Measurements from ENCODE around the gene GNB3.
"Not testable (repeated sequence)": the region's sequence is repeated elsewhere in the genome, so short reads cannot be mapped to it uniquely, and the experiment has no call there.

GNB3 gene

DNA sequence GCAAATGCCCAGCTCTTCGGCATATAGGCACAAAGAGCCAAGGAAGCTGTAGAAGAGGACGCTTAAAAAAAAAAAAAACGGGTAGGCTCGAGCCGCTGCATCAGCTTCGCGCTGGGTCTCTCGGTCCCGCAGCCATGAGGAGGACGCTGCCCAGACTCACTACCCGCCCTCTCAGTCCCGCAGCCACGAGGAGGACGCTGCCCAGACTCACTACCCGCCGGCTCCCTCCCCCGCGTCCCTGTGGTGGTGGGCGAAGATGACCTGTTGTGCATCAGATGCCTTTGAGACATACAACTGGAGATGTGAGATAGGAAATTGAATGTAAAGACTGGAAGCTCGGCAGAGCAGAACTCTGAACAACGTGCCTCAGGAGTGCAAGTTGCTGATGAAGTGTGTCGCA lies 43.8 kb downstream of the GNB3 start:
- FAIRE-seq: no peak
- TF ChIP-seq POLR2A (IDR thresholded peaks at IDR 0.05; ENCODE audit: low read depth, low read length): no peak
- DNase-seq (ENCODE audit: insufficient read length, low spot score): no peak

DNA sequence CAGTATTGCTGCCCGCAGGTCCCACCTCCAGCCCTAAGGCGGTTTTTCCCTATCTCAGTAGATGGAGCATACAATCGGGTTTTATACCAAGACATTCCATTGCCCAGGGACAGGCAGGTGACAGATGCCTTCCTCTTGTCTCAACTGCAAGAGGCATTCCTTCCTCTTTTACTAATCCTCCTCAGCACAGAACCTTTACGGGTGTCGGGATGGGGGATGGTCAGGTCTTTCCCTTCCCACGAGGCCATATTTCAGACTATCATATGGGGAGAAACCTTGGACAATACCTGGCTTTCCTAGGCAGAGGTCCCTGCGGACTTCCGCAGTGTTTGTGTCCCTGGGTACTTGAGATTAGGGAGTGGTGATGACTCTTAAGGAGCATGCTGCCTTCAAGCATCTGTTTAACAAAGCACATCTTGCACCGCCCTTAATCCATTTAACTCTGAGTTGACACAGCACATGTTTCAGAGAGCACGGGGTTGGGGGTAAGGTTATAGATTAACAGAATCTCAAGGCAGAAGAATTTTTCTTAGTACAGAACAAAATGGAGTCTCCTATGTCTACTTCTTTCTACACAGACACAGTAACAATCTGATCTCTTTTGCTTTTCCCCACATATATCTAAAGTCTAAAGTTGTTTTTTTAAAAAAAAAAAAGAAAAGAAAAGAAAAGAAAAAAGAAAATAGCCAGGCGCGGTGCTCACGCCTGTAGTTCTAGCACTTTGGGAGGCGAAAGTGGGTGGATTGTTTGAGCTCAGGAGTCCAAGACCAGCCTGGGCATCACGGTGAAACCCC lies 45.7 kb downstream of the GNB3 start:
- FAIRE-seq; DNase-seq (ENCODE audit: insufficient read length, low spot score): not testable (repeated sequence)

DNA sequence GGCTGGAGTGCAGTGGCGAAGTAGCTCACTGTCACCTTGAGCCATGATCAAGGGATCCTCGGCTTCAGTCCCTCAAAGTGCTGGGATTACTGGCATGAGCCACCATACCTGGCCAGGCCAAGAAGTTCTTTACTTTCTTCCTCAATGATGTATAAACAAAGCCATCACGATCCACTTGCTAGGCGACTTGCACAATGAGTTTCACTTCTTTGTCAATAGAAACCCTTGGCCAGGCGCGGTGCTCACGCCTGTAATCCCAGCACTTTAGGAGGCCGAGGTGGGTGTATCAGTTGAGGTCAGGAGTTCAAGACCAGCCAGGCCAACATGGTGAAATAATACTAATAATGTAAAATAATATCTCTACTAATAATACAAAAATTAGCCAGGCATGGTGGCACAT lies 46.7 kb downstream of the GNB3 start:
- DNase-seq (ENCODE audit: insufficient read length, low spot score): no peak
- FAIRE-seq: no peak

DNA sequence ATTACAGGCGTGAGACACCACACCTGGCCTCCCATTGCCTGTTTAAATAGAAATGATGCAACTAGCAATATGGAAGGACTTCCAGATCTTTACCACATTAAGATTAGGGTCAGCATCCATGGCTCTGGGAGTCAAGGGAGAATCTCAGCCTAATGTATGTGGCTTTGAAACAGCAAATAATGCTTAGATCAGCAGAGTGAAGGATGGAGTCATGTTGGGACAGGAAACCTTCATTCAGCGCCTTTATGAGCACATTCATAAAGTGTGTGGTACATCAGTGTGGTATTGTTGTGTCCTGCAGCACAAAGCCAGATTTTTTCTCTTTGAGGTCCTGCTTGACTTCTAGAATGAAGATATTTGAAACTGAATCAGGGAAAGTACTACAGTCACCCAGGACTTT lies 47.6 kb downstream of the GNB3 start:
- FAIRE-seq: no peak
- no peak for DNase-seq (ENCODE audit: insufficient read length, low spot score)
- TF ChIP-seq POLR2A (IDR thresholded peaks at IDR 0.05; ENCODE audit: low read depth, low read length): no peak

More for the DNA sequence above, 46.7 kb downstream of the GNB3 start:
- no peak for TF ChIP-seq POLR2A (IDR thresholded peaks at IDR 0.05; ENCODE audit: low read depth, low read length)

DNA sequence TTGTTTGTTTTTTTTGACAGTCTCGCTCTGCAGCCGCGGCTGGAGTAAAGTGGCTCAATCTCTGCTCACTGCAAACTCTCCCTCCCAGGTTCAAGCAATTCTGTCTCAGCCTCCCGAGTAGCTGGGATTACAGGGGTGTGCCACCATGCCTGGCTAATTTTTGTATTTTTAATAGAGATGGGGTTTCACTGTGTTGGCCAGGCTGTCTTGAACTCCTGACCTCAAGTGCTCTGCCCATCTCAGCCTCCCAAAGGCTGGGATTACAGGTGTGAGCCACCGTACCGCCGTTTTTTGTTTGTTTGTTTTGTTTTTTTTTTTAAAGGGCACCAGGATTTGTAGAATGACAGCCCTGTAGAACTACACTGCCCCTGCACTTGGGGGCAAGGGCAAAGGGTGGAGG lies 48.1 kb downstream of the GNB3 start:
- DNase-seq (ENCODE audit: insufficient read length, low spot score); FAIRE-seq: not testable (repeated sequence)

DNA sequence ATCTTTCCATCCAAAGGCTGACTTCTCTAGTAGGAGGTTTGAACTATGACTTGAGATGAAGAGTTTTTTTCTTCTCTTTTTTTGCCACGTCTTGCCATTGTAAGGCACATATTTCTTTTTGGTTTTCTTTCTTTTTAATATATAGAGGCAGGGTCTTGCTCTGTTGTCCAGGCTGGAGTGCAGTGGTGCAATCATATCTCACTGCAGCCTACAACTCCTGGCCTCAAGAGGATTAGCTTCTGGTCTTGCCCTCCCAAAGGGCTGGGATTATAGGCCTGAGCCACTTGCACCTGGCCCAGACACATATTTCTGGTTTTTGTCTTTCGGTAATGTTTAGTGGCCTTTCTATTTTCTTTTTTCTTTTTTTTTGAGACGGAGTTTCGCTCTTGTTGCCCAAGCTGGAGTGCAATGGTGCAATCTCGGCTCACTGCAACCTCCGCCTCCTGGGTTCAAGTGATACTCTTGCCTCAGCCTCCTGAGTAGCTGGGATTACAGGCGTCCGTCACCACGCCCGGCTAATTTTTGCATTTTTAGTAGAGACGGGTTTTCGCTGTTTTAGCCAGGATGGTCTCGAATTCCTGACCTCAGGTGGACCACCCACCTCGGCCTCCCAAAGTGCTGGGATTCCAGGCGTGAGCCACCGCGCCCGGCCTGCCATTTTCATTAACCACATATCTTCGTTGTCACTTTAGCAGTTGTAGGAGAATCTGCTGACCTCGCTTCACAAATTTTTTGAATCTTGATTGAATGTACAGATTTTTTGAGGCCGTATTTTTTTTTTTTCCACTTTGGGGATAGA lies 49.2 kb downstream of the GNB3 start:
- not testable (repeated sequence) for FAIRE-seq

DNA sequence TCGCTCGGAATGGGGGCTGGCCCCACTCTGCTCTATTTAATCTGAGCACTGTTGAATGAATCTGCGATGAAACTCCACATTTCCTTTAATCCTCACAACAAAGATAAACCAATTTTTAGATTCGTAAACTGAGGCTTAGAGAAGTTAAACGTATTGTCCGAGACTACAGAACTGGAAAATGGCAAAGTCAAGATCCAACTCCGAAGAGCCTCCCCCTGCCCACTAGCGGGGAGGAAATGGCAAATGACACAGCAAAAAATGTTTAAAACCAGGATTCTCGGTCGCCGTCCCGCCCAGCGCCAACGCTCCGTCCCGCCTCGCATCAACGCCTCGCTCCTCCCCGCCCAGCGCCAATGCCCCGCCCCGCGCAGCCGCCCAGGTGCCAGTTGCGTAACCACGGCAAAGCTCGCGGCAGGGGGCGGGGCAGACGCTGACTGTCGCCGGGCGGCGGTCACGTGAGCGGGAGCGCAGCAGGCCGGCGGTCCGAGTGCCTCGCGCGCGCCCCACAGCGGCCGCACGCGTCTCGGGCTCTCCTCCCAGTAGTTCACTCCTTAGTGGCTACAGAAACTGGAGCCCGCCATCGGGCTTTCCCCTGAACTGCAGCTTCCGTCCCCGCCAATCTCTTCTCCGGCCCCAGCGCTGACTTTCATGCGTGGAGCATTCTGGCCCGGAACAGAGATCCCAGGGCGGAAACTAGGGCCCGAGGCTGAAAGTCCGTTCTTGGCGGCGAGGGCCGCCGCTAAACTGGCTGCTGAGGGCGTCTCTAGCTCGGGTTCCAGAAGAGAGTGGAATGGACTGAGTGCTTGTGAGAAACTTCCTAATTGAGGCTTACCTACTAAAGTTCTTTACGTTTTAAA lies 50.3 kb downstream of the GNB3 start:
- TF ChIP-seq POLR2A (IDR thresholded peaks at IDR 0.05; ENCODE audit: low read depth, low read length): peak; percentile 44
- DNase-seq (ENCODE audit: insufficient read length, low spot score) (peak; percentile 92), FAIRE-seq (no peak)

More for the DNA sequence above, 49.2 kb downstream of the GNB3 start:
- not testable (repeated sequence) for DNase-seq (ENCODE audit: insufficient read length, low spot score)

DNA sequence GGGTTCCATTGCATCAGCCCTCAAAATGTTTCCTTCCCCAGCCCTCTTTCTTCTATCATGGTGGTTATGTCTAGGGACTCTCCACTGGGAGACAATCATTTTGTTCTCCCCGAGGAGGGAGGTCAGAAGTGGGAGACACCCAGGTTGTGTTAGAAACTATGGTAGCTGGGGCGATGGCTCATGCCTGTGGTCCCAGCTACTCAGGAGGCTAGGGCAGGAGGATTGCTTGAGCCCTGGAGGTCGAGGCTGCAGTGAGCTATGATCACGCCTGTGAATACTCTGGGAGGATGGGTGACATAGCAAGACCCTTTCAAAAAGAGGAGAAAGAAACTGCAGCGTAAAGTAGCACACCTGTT lies 50.9 kb downstream of the GNB3 start:
- no peak for DNase-seq (ENCODE audit: insufficient read length, low spot score)
- no peak for TF ChIP-seq POLR2A (IDR thresholded peaks at IDR 0.05; ENCODE audit: low read depth, low read length)
- FAIRE-seq: no peak

DNA sequence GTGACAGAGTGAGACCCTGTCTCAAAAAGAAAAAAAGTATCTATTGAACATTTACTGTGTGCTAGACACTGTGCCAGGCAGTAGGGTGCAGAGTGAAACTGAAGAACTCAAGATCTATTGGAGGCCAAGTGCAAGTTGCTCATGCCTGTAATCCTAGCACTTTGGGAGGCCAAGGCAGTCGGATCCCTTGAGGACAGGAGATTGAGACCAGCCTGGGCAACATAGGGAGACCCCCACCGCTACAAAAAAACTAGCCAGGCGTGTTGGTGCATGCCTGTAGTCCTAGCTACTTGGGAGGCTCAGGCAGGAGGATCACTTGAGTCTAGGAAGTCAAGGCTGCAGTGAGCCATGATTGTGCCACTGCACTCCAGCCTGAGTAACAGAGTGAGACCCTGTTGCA lies 52.0 kb downstream of the GNB3 start:
- not testable (repeated sequence) for DNase-seq (ENCODE audit: insufficient read length, low spot score); FAIRE-seq

DNA sequence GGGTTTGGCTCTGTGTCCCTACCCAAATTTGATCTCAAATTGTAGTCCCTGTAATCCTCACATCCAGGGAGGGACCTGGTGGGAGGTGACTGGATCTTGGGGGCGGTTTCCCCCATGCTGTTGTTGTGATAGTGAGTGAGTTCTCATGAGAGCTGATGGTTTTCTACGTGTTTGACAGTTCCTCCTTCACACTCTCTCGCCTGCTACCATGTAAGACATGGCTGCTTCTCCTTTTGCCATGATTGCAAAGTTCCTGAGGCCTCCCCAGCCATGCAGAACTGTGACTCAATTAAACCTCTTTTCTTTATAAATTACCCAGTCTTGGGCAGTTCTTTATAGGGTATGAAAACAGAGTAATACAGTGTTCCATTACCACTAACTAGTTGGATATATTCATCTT lies 53.6 kb downstream of the GNB3 start:
- TF ChIP-seq POLR2A (IDR thresholded peaks at IDR 0.05; ENCODE audit: low read depth, low read length): no peak
- no peak for DNase-seq (ENCODE audit: insufficient read length, low spot score)
- FAIRE-seq: no peak
